Measurements from ENCODE around the gene MPO. TPM values are rescaled to one million over a fixed set of nuclear protein-coding genes. Genes with fewer than 3 reads are reported as not detected.

Gene MPO
- polyA plus RNA-seq, 4 donors = 0.12 to 1.1 TPM; not detected in 2

GRCh38 chr17:58232707-58233156 is 48.0 kb downstream of the MPO start:
- H3K9me3 ChIP-seq (ENCODE audit: control insufficient read depth in 2 of 2, insufficient read depth in 1 of 2, low read depth in 1 of 2, low read length in 1 of 2) = no peaks in the 10 kb centered on the region
- FAIRE-seq (no peak), DNase-seq (no peak)
- no peak overlapping the region for H3K27ac ChIP-seq (ENCODE audit: low read depth in 1 of 3, low read length in 2 of 3)
- no peak overlapping the region for H3K4me3 ChIP-seq (ENCODE audit: low read depth in 1 of 3, low read length in 3 of 3)
- WGBS, 3 donors = 50 to 64% (median 55%) methylated on average over 12 of the region's 12 CpGs
- H3K4me1 ChIP-seq (ENCODE audit: control insufficient read depth in 3 of 3, insufficient read depth in 2 of 3, low read depth in 1 of 3, low read length in 2 of 3) = peaks cover 0 to 8% (median 0%) of the 10 kb centered on the region in 3 donors
- no peaks in the 10 kb centered on the region for H3K36me3 ChIP-seq (ENCODE audit: control insufficient read depth in 3 of 3, insufficient read depth in 2 of 3, low read depth in 1 of 3, low read length in 3 of 3)
- H3K27me3 ChIP-seq (ENCODE audit: control insufficient read depth in 3 of 3, insufficient read depth in 3 of 3, low read length in 3 of 3) = peaks cover 0 to 20% (median 4%) of the 10 kb centered on the region in 3 donors

GRCh38 chr17:58231641-58232040 is 49.1 kb downstream of the MPO start:
- 17 to 40% (median 28%) methylated on average over 2 of the region's 2 CpGs for WGBS, 3 donors
- no peak for FAIRE-seq

GRCh38 chr17:58229881-58230280 is 50.9 kb downstream of the MPO start:
- no peak for FAIRE-seq
- no peak for DNase-seq
- Histone ChIP-seq H3K4me1 (ENCODE audit: control insufficient read depth in 3 of 3, insufficient read depth in 2 of 3, low read depth in 1 of 3, low read length in 2 of 3) (peaks cover 0 to 8% (median 0%) of the 10 kb centered on the region in 3 donors), H3K4me3 (ENCODE audit: low read depth in 1 of 3, low read length in 3 of 3) (no peak overlapping the region), H3K9me3 (ENCODE audit: control insufficient read depth in 2 of 2, insufficient read depth in 1 of 2, low read depth in 1 of 2, low read length in 1 of 2) (no peaks in the 10 kb centered on the region), H3K27ac (ENCODE audit: low read depth in 1 of 3, low read length in 2 of 3) (no peak overlapping the region), H3K36me3 (ENCODE audit: control insufficient read depth in 3 of 3, insufficient read depth in 2 of 3, low read depth in 1 of 3, low read length in 3 of 3) (no peaks in the 10 kb centered on the region), H3K27me3 (ENCODE audit: control insufficient read depth in 3 of 3, insufficient read depth in 3 of 3, low read length in 3 of 3) (peaks cover 0 to 16% (median 0%) of the 10 kb centered on the region in 3 donors)
- WGBS, 3 donors = 93 to 99% (median 96%) methylated on average over 4 of the region's 4 CpGs

More at GRCh38 chr17:58231641-58232040, 49.1 kb downstream of the MPO start:
- H3K36me3 ChIP-seq (ENCODE audit: control insufficient read depth in 3 of 3, insufficient read depth in 2 of 3, low read depth in 1 of 3, low read length in 3 of 3) = no peaks in the 10 kb centered on the region
- H3K4me3 ChIP-seq (ENCODE audit: low read depth in 1 of 3, low read length in 3 of 3) = no peak overlapping the region
- peaks cover 0 to 19% (median 4%) of the 10 kb centered on the region in 3 donors for H3K27me3 ChIP-seq (ENCODE audit: control insufficient read depth in 3 of 3, insufficient read depth in 3 of 3, low read length in 3 of 3)
- DNase-seq = peak in 1 of 2 donors; percentile 17
- no peak overlapping the region for H3K27ac ChIP-seq (ENCODE audit: low read depth in 1 of 3, low read length in 2 of 3)
- no peaks in the 10 kb centered on the region for H3K9me3 ChIP-seq (ENCODE audit: control insufficient read depth in 2 of 2, insufficient read depth in 1 of 2, low read depth in 1 of 2, low read length in 1 of 2)
- H3K4me1 ChIP-seq (ENCODE audit: control insufficient read depth in 3 of 3, insufficient read depth in 2 of 3, low read depth in 1 of 3, low read length in 2 of 3) = peaks cover 0 to 8% (median 0%) of the 10 kb centered on the region in 3 donors

- H3K4me1 ChIP-seq (ENCODE audit: control insufficient read depth in 3 of 3, insufficient read depth in 2 of 3, low read depth in 1 of 3, low read length in 2 of 3) = peaks cover 0 to 8% (median 0%) of the 10 kb centered on the region in 3 donors
- FAIRE-seq (no peak), DNase-seq (no peak)
- peaks cover 0 to 16% (median 0%) of the 10 kb centered on the region in 3 donors for H3K27me3 ChIP-seq (ENCODE audit: control insufficient read depth in 3 of 3, insufficient read depth in 3 of 3, low read length in 3 of 3)
- no peak overlapping the region for H3K4me3 ChIP-seq (ENCODE audit: low read depth in 1 of 3, low read length in 3 of 3)
- H3K27ac ChIP-seq (ENCODE audit: low read depth in 1 of 3, low read length in 2 of 3) = no peak overlapping the region
- H3K36me3 ChIP-seq (ENCODE audit: control insufficient read depth in 3 of 3, insufficient read depth in 2 of 3, low read depth in 1 of 3, low read length in 3 of 3) = no peaks in the 10 kb centered on the region
- H3K9me3 ChIP-seq (ENCODE audit: control insufficient read depth in 2 of 2, insufficient read depth in 1 of 2, low read depth in 1 of 2, low read length in 1 of 2) = no peaks in the 10 kb centered on the region
- 55 to 72% (median 68%) methylated on average over 1 of the region's 1 CpG for WGBS, 3 donors
These were observed 51.4 kb downstream of the MPO start for GRCh38 chr17:58229384-58229783.

GRCh38 chr17:58228679-58229078 is 52.1 kb downstream of the MPO start:
- Histone ChIP-seq H3K36me3 (ENCODE audit: control insufficient read depth in 3 of 3, insufficient read depth in 2 of 3, low read depth in 1 of 3, low read length in 3 of 3) (no peaks in the 10 kb centered on the region), H3K4me3 (ENCODE audit: low read depth in 1 of 3, low read length in 3 of 3) (no peak overlapping the region), H3K9me3 (ENCODE audit: control insufficient read depth in 2 of 2, insufficient read depth in 1 of 2, low read depth in 1 of 2, low read length in 1 of 2) (no peaks in the 10 kb centered on the region), H3K4me1 (ENCODE audit: control insufficient read depth in 3 of 3, insufficient read depth in 2 of 3, low read depth in 1 of 3, low read length in 2 of 3) (peaks cover 0 to 8% (median 0%) of the 10 kb centered on the region in 3 donors), H3K27ac (ENCODE audit: low read depth in 1 of 3, low read length in 2 of 3) (no peak overlapping the region), H3K27me3 (ENCODE audit: control insufficient read depth in 3 of 3, insufficient read depth in 3 of 3, low read length in 3 of 3) (peaks cover 0 to 15% (median 0%) of the 10 kb centered on the region in 3 donors)
- DNase-seq (no peak), FAIRE-seq (no peak)
- 40 to 81% (median 78%) methylated on average over 3 of the region's 3 CpGs for WGBS, 3 donors

- Histone ChIP-seq H3K4me1 (ENCODE audit: control insufficient read depth in 3 of 3, insufficient read depth in 2 of 3, low read depth in 1 of 3, low read length in 2 of 3) (peaks cover 0 to 8% (median 0%) of the 10 kb centered on the region in 3 donors), H3K36me3 (ENCODE audit: control insufficient read depth in 3 of 3, insufficient read depth in 2 of 3, low read depth in 1 of 3, low read length in 3 of 3) (no peaks in the 10 kb centered on the region), H3K27me3 (ENCODE audit: control insufficient read depth in 3 of 3, insufficient read depth in 3 of 3, low read length in 3 of 3) (peaks cover 0 to 10% (median 0%) of the 10 kb centered on the region in 3 donors), H3K4me3 (ENCODE audit: low read depth in 1 of 3, low read length in 3 of 3) (no peak overlapping the region), H3K27ac (ENCODE audit: low read depth in 1 of 3, low read length in 2 of 3) (no peak overlapping the region), H3K9me3 (ENCODE audit: control insufficient read depth in 2 of 2, insufficient read depth in 1 of 2, low read depth in 1 of 2, low read length in 1 of 2) (no peaks in the 10 kb centered on the region)
- no peak for FAIRE-seq
- 74 to 90% (median 83%) methylated on average over 3 of the region's 3 CpGs for WGBS, 3 donors
- no peak for DNase-seq
These were observed 53.0 kb downstream of the MPO start for GRCh38 chr17:58227733-58228132.

GRCh38 chr17:58224315-58224714 is 56.4 kb downstream of the MPO start:
- DNase-seq = no peak
- peaks cover 0 to 6% (median 0%) of the 10 kb centered on the region in 3 donors for H3K27me3 ChIP-seq (ENCODE audit: control insufficient read depth in 3 of 3, insufficient read depth in 3 of 3, low read length in 3 of 3)
- H3K9me3 ChIP-seq (ENCODE audit: control insufficient read depth in 2 of 2, insufficient read depth in 1 of 2, low read depth in 1 of 2, low read length in 1 of 2) = no peaks in the 10 kb centered on the region
- H3K4me1 ChIP-seq (ENCODE audit: control insufficient read depth in 3 of 3, insufficient read depth in 2 of 3, low read depth in 1 of 3, low read length in 2 of 3) = no peaks in the 10 kb centered on the region
- WGBS, 3 donors = 41 to 61% (median 53%) methylated on average over 1 of the region's 1 CpG
- FAIRE-seq = no peak
- no peaks in the 10 kb centered on the region for H3K36me3 ChIP-seq (ENCODE audit: control insufficient read depth in 3 of 3, insufficient read depth in 2 of 3, low read depth in 1 of 3, low read length in 3 of 3)
- H3K27ac ChIP-seq (ENCODE audit: low read depth in 1 of 3, low read length in 2 of 3) = no peak overlapping the region
- no peak overlapping the region for H3K4me3 ChIP-seq (ENCODE audit: low read depth in 1 of 3, low read length in 3 of 3)
